Ovary (tissue), 9 donors: ENCODE measurements around the gene PRTFDC1. TPM values are rescaled to one million over a fixed set of nuclear protein-coding genes. Genes with fewer than 3 reads are reported as not detected.

ENCODE experiments used
- DNase-seq, 5 donors: peaks; one replicate each; pipeline ENCODE4 v3.0.0-alpha.2; 2019 to 2020
- H3K27ac ChIP-seq, 2 donors: fragments of 200-600 bp; one replicate each; pipeline versions ENCODE4 v1.5.1 to v1.8.0; 2019 to 2022
- H3K27me3 ChIP-seq: fragments of 200-600 bp; one replicate; pipeline ENCODE4 v1.8.0; 2022
- H3K36me3 ChIP-seq: fragments of 200-600 bp; sonication (generic); one replicate; pipeline ENCODE4 v1.5.1; 2019
- H3K4me1 ChIP-seq: one replicate; pipeline ENCODE4 v1.8.1; 2013; ENCODE audit warnings: mild to moderate bottlenecking, moderate library complexity; ENCODE audit not compliant: insufficient read depth
- H3K4me3 ChIP-seq: fragments of 200-600 bp; sonication (generic); one replicate; pipeline ENCODE4 v1.5.1; 2017
- H3K9me3 ChIP-seq, 2 donors: fragments of 200-600 bp in 1 of 2; sonication (generic) in 1 of 2; one replicate each; pipeline versions ENCODE4 v1.5.1 to v1.8.1; 2013 to 2019; ENCODE audit warnings: mild to moderate bottlenecking in 1 of 2, moderate library complexity in 1 of 2
- EP300 ChIP-seq: sonication (generic); formaldehyde crosslinking; IDR thresholded peaks from one replicate; pipeline ENCODE4 v1.6.1; 2017; ENCODE audit warnings: antibody characterized with exemption
- POLR2A ChIP-seq: fragments of 450-650 bp; IDR thresholded peaks from one replicate; pipeline ENCODE4 v1.6.1; 2017; ENCODE audit warnings: antibody characterized with exemption, mild to moderate bottlenecking, moderate library complexity
- WGBS, 3 donors: extraction: QIAGEN DNeasy Blood & Tissue Kit in 1 of 3; methylation state at CpG; one replicate each; pipeline versions ENCODE4 v1.1.5 to v1.1.7; 2013 to 2017; 5-methylcytosine and 5-hydroxymethylcytosine counted together
- intact Hi-C, 4 donors: fragments of 100-400 bp; cut with DNase I; formaldehyde crosslinking; loops; one replicate each; pipeline versions ENCODE4 v1.11.0 to v1.15.1; 2022 to 2023
- polyA plus RNA-seq, 2 donors: library from polyadenylated mRNA; stranded (reverse); fragments of 200-250 nt in 1 of 2; fragments of 350-450 nt in 1 of 2; fragmentation: Illumina TruSeq in 1 of 2; extraction: RNeasy Lipid Tissue Mini Kit (QIAGEN cat#74804) in 1 of 2; gene quantifications; one replicate each; pipeline ENCODE4 v1.2.3, GENCODE V29; 2013 to 2014
- total RNA-seq, 7 donors: library from RNA; depleted of rRNA in 2 of 7; stranded (reverse); fragments of >200 nt in 2 of 7; fragmentation: NEBNext Ultra II Directional in 3 of 7; extraction: Animal tissue kit (Norgen Biotek cat#: 25700) in 3 of 7; gene quantifications; one replicate each; pipeline versions ENCODE4 v1.1.0 to v1.2.4, GENCODE V29; 2016 to 2023
- TF ChIP-seq, protein P1 (sequence below), 3 donors: fragments of 450-650 bp in 2 of 3; fragments of 200-600 bp in 1 of 3; IDR thresholded peaks; one replicate each; pipeline versions ENCODE4 v1.5.1 to v1.8.0; 2016 to 2022; ENCODE audit warnings: antibody characterized with exemption in 3 of 3, mild to moderate bottlenecking in 1 of 3
- donor health status: DM: no; HTN: no; CAD: no; lungs with moderate emphysema.
- donor health status: DM: no; HTN: no; CAD: no.
- donor health status: Bipolar disorder and iron deficiency.
- donor health status: DM: yes; HTN: yes; CAD: no.
- donor health status: DM: no; HTN: no; CAD: no.
- donor health status: DM: yes; HTN: yes; CAD: no.

Gene PRTFDC1
- total and polyA plus RNA-seq, 9 donors, result 12.6 to 21.3 (median 14.7) TPM

DNA sequence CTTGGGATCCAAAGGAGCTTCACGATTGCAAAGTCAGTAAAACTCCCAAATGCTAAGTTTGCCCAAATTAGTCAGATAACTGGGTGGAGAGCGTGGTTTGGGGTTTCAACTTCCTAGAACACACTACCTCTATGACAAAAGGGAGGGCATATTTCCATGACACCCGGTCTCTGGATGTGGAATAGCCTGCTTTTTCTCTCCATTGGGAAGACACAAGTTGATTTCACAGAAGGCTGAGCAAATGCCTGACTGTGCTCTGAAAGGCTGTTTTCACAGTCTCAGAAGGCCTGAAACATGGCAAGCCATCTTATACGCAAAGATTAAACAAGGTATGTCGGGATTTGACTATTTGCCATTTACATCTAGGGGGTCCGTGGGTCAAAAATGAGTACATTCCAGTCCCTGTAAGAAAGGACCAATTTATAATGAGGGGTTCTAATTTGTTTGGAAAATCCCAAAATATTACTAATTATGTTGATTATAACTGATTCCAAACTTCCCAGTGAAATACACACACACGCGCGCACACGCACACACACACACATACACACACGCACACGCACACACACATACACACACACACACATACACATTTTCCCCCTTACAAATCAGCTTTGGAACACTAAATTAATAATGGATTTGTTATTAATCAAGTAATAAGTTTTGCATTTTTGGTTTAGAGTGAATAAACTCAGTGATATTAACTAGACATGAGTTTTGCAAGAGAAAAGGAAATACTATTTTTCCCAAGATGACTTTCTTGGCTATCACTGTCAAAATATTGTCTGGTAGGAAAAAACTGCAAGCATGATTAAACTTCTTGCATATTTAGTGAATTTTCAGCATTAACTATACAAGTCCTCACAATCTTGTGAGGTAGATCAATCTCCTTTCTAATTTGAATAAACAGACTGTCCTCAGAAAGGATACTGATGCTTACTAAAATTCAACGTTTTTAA is 105.0 kb downstream of the PRTFDC1 start:
- no peak overlapping the region for H3K4me3 ChIP-seq
- TF ChIP-seq EP300 (no peak), POLR2A (no peak)
- TF ChIP-seq, protein P1, sequence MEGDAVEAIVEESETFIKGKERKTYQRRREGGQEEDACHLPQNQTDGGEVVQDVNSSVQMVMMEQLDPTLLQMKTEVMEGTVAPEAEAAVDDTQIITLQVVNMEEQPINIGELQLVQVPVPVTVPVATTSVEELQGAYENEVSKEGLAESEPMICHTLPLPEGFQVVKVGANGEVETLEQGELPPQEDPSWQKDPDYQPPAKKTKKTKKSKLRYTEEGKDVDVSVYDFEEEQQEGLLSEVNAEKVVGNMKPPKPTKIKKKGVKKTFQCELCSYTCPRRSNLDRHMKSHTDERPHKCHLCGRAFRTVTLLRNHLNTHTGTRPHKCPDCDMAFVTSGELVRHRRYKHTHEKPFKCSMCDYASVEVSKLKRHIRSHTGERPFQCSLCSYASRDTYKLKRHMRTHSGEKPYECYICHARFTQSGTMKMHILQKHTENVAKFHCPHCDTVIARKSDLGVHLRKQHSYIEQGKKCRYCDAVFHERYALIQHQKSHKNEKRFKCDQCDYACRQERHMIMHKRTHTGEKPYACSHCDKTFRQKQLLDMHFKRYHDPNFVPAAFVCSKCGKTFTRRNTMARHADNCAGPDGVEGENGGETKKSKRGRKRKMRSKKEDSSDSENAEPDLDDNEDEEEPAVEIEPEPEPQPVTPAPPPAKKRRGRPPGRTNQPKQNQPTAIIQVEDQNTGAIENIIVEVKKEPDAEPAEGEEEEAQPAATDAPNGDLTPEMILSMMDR (IDR thresholded peaks at IDR 0.05), result no peak
- no peaks in the 10 kb centered on the region for H3K27me3 ChIP-seq
- no peaks in the 10 kb centered on the region for H3K9me3 ChIP-seq
- WGBS, 3 donors, result 81 to 89% (median 84%) methylated on average over 13 of the region's 13 CpGs
- no peak overlapping the region for H3K27ac ChIP-seq
- intact Hi-C loops, result no loop called here
- peaks cover 2% of the 10 kb centered on the region for H3K4me1 ChIP-seq
- H3K36me3 ChIP-seq, result no peaks in the 10 kb centered on the region
- no peak for DNase-seq

DNA sequence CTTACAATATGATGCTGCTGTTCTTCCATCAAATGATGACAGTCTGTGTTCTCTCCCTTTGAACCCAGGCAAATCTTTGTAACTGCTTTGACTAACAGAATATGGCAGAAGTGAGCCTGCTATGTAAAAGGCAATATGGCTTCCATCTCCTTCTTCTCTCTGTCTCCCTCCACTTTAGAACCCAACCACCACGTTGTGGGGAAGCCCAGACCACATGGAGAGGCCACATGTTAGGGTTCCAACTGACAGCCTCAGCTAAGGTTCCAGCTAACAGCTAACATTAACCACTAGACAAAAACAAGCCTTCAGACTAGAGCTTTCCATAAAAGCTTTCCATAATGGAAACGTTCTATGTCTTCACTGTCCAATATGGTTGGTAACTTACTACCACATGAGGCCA is 107.7 kb downstream of the PRTFDC1 start:
- H3K36me3 ChIP-seq, result no peaks in the 10 kb centered on the region
- H3K27ac ChIP-seq, result no peak overlapping the region
- peaks cover 2% of the 10 kb centered on the region for H3K4me1 ChIP-seq
- H3K4me3 ChIP-seq, result no peak overlapping the region
- WGBS, 3 donors, result 74 to 95% (median 86%) methylated on average over 2 of the region's 2 CpGs
- intact Hi-C loops, result no loop called here
- H3K27me3 ChIP-seq, result no peaks in the 10 kb centered on the region
- TF ChIP-seq EP300 (no peak), POLR2A (no peak)
- TF ChIP-seq, protein P1 (IDR thresholded peaks at IDR 0.05), result no peak
- H3K9me3 ChIP-seq, result no peaks in the 10 kb centered on the region
- DNase-seq, result no peak

DNA sequence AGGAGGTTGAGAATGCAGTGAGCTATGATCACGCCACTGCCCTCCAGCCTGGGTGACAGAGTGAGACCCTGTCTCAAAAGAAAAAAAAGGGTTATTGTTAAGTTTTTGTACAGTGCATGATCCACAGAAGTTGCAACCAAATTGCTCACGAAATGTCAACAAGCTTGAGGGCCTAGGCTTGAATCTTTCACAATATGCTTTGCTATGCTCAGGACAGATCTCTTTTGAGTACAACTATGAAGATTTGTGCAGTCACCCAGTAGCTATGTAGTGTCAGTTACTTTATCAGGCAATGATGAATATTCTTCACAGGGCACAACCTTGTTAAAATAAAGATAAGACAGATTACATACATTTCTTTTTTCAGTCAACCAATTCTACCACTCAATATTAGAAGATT is 109.2 kb downstream of the PRTFDC1 start:
- Histone ChIP-seq H3K9me3 (no peaks in the 10 kb centered on the region), H3K36me3 (no peaks in the 10 kb centered on the region), H3K4me3 (no peak overlapping the region), H3K27ac (no peak overlapping the region), H3K4me1 (peaks cover 2% of the 10 kb centered on the region), H3K27me3 (no peaks in the 10 kb centered on the region)
- 67 to 76% (median 75%) methylated on average over 2 of the region's 2 CpGs for WGBS, 3 donors
- intact Hi-C loops, result no loop called here
- DNase-seq, result no peak
- TF ChIP-seq POLR2A, result no peak
- TF ChIP-seq, protein P1 (IDR thresholded peaks at IDR 0.05), result no peak
- no peak for TF ChIP-seq EP300

DNA sequence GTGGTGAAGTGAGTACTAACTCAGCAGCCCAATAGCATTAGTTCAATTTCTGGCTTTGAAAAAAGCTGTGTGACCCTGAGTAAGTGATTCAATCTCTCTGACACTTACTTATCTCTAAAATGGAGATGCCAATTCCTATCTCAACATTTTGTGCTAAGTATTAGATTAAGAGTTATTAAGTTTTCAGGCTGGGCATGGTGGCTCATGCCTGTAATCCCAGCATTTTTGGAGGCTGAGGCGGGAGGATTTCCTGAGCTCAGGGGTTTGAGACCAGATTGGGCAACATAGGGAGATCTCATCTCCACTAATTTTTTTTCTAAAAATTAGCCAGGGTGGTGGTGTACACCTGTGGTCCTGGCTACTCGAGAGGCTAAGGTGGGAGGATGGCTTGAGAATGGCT is 109.5 kb downstream of the PRTFDC1 start:
- WGBS, 3 donors, result 64 to 77% (median 68%) methylated on average over 2 of the region's 2 CpGs
- Histone ChIP-seq H3K9me3 (no peaks in the 10 kb centered on the region), H3K4me3 (no peak overlapping the region), H3K27me3 (no peaks in the 10 kb centered on the region), H3K4me1 (peaks cover 2% of the 10 kb centered on the region), H3K27ac (no peak overlapping the region), H3K36me3 (no peaks in the 10 kb centered on the region)
- intact Hi-C loops, result no loop called here
- DNase-seq, result no peak
- TF ChIP-seq EP300 (no peak), POLR2A (no peak)
- TF ChIP-seq, protein P1 (IDR thresholded peaks at IDR 0.05), result no peak
